SK-N-SH (cell line): ENCODE data around the gene RPL10. TPM values are rescaled to one million over a fixed set of nuclear protein-coding genes. Genes with fewer than 3 reads are reported as not detected.

Experiments
- CTCF ChIA-PET: fragments of 300-600, 350-600 bp; formaldehyde crosslinking; extraction: SDS; loops from one replicate; lab custom pipeline; 2021; lab: Yijun Ruan, JAX
- POLR2A ChIA-PET: fragments of 350-600 bp; sonication (Branson Sonifier 250); formaldehyde crosslinking; extraction: SDS; loops from one replicate; lab custom pipeline; 2020; ENCODE audit warnings: antibody characterized with exemption, inconsistent platforms; lab: Yijun Ruan, JAX
- DNase-seq: peaks from one replicate; pipeline ENCODE4 v3.0.0; 2012
- H2AFZ ChIP-seq: fragments of 200-600 bp; sonication (generic); 2 replicates; pipeline ENCODE4 v1.8.1; 2016; ENCODE audit warnings: antibody characterized with exemption, mild to moderate bottlenecking, low read depth
- H3F3A ChIP-seq: fragments of 200-600 bp; sonication (generic); replicated peaks from 2 replicates; pipeline ENCODE3; 2016; ENCODE audit warnings: antibody characterized with exemption, mild to moderate bottlenecking; ENCODE audit not compliant: insufficient read depth
- H3K27ac ChIP-seq, 2 experiments: fragments of 200-500 bp in 1 of 2; fragments of 200-600 bp in 1 of 2; sonication (Bioruptor generic) in 1 of 2; sonication (generic), shearing (Covaris generic) in 1 of 2; 2 replicates each; pipeline versions ENCODE4 v1.5.1 to v1.6.1; 2014 to 2016; ENCODE audit warnings: low read depth in 2 of 2, inconsistent platforms in 1 of 2, low read length in 1 of 2, mild to moderate bottlenecking in 1 of 2, mixed read lengths in 1 of 2
- H3K27me3 ChIP-seq: fragments of 200-600 bp; sonication (generic), shearing (Covaris generic); 2 replicates; pipeline ENCODE4 v1.6.1; 2016; ENCODE audit warnings: mixed run types; ENCODE audit not compliant: insufficient read depth
- H3K36me3 ChIP-seq, 2 experiments: fragments of 200-500 bp in 1 of 2; fragments of 200-600 bp in 1 of 2; sonication (Bioruptor generic) in 1 of 2; sonication (generic) in 1 of 2; replicated peaks in 1 of 2; 2 replicates each; pipeline versions ENCODE3 to v1.5.1; 2014 to 2016; ENCODE audit warnings: low read length in 1 of 2, mild to moderate bottlenecking in 1 of 2; ENCODE audit not compliant: insufficient read depth in 2 of 2, control insufficient read depth in 1 of 2
- H3K4me1 ChIP-seq, 2 experiments: fragments of 200-500 bp in 1 of 2; fragments of 200-600 bp in 1 of 2; sonication (Bioruptor generic) in 1 of 2; sonication (generic), shearing (Covaris generic) in 1 of 2; 2 replicates each; pipeline versions ENCODE4 v1.5.1 to v1.6.1; 2014 to 2016; ENCODE audit warnings: low read depth in 1 of 2, low read length in 1 of 2, mixed run types in 1 of 2; ENCODE audit not compliant: insufficient read depth in 2 of 2, control insufficient read depth in 1 of 2
- H3K4me2 ChIP-seq: fragments of 200-600 bp; sonication (generic), shearing (Covaris generic); 2 replicates; pipeline ENCODE4 v1.6.1; 2017; ENCODE audit warnings: mixed run types
- H3K4me3 ChIP-seq, 2 experiments: fragments of 200-500 bp in 1 of 2; fragments of 200-600 bp in 1 of 2; sonication (Bioruptor generic) in 1 of 2; sonication (generic), shearing (Covaris generic) in 1 of 2; 2 replicates each; pipeline versions ENCODE4 v1.5.1 to v1.8.1; 2014 to 2016; ENCODE audit warnings: low read depth in 2 of 2, inconsistent platforms in 1 of 2, low read length in 1 of 2, mild to moderate bottlenecking in 1 of 2, mixed read lengths in 1 of 2, moderate library complexity in 1 of 2
- H3K79me2 ChIP-seq: fragments of 200-600 bp; sonication (generic); 2 replicates; pipeline ENCODE4 v1.8.1; 2017; ENCODE audit warnings: mild to moderate bottlenecking; ENCODE audit not compliant: insufficient read depth
- H3K9ac ChIP-seq: fragments of 200-600 bp; sonication (generic); 2 replicates; pipeline ENCODE4 v1.6.1; 2017; ENCODE audit warnings: mixed run types
- H3K9me2 ChIP-seq: fragments of 200-600 bp; sonication (generic); 2 replicates; pipeline ENCODE4 v1.6.1; 2017; ENCODE audit warnings: mixed run types
- H3K9me3 ChIP-seq: fragments of 200-600 bp; sonication (generic); 2 replicates; pipeline ENCODE4 v1.6.1; 2017; ENCODE audit warnings: mixed run types, mild to moderate bottlenecking, moderate library complexity
- H4K20me1 ChIP-seq: fragments of 200-600 bp; sonication (generic); 2 replicates; pipeline ENCODE4 v1.6.1; 2017; ENCODE audit warnings: mild to moderate bottlenecking, mixed run types; ENCODE audit not compliant: insufficient read depth
- EZH2phosphoT487 ChIP-seq: fragments of 200-600 bp; sonication (generic); IDR thresholded peaks from 2 replicates; pipeline ENCODE4 v1.6.1; 2017; ENCODE audit warnings: low read depth, mixed run types, mild to moderate bottlenecking, antibody characterized with exemption, moderate library complexity, borderline replicate concordance
- FOSL2 ChIP-seq: IDR thresholded peaks from 2 replicates; pipeline ENCODE4 v1.4.0; 2012; ENCODE audit warnings: low read depth, mild to moderate bottlenecking, moderate library complexity, borderline replicate concordance
- FOXJ3 ChIP-seq: sonication (generic); formaldehyde crosslinking; IDR thresholded peaks from 2 replicates; pipeline ENCODE4 v1.5.1; 2020; ENCODE audit warnings: mild to moderate bottlenecking, missing genetic modification reagents
- GABPA ChIP-seq: IDR thresholded peaks from 2 replicates; pipeline ENCODE4 v1.4.0; 2012; ENCODE audit warnings: low read depth, mild to moderate bottlenecking
- NRF1 ChIP-seq: IDR thresholded peaks from 2 replicates; pipeline ENCODE4 v1.6.1; 2012; ENCODE audit warnings: low read depth, mild to moderate bottlenecking, low read length
- RAD21 ChIP-seq: IDR thresholded peaks from 2 replicates; pipeline ENCODE4 v1.6.1; 2012; ENCODE audit warnings: mild to moderate bottlenecking, low read length
- SIN3A ChIP-seq: IDR thresholded peaks from 2 replicates; pipeline ENCODE4 v1.6.1; 2012; ENCODE audit warnings: low read depth, mild to moderate bottlenecking, low read length, moderate library complexity, borderline replicate concordance
- SMC3 ChIP-seq: IDR thresholded peaks from 2 replicates; pipeline ENCODE4 v1.6.1; 2012; ENCODE audit warnings: low read depth, low read length, improper control_type of control experiment
- TAF1 ChIP-seq: IDR thresholded peaks from 2 replicates; pipeline ENCODE4 v1.6.1; 2012; ENCODE audit warnings: low read depth, mild to moderate bottlenecking, low read length, moderate library complexity, borderline replicate concordance
- TCF12 ChIP-seq: IDR thresholded peaks from 2 replicates; pipeline ENCODE4 v1.4.0; 2012
- TEAD4 ChIP-seq: IDR thresholded peaks from 2 replicates; pipeline ENCODE4 v1.4.0; 2012; ENCODE audit warnings: mild to moderate bottlenecking, borderline replicate concordance; ENCODE audit not compliant: insufficient read depth
- WGBS: methylation state at CpG from one replicate; pipeline ENCODE4 v1.1.6; 2017; ENCODE audit warnings: low lambda C conversion rate; 5-methylcytosine and 5-hydroxymethylcytosine counted together
- polyA plus RNA-seq, 3 experiments: library from polyadenylated mRNA; depleted of rRNA; stranded (reverse); fragments of >200 nt; gene quantifications; 2 replicates each; pipeline ENCODE4 v1.2.3, GENCODE V29; 2012
- TF ChIP-seq, protein P1 (sequence below): IDR thresholded peaks from 2 replicates; pipeline ENCODE4 v1.4.0; 2012; ENCODE audit warnings: low read depth, borderline replicate concordance
- TF ChIP-seq, protein P2 (sequence below): fragments of 150-350 bp; IDR thresholded peaks from 2 replicates; pipeline ENCODE4 v1.6.1; 2017; ENCODE audit warnings: antibody characterized with exemption, low read length, low read depth, borderline replicate concordance
- TF ChIP-seq, protein P3 (sequence below): IDR thresholded peaks from 2 replicates; pipeline ENCODE4 v1.4.0; 2012; ENCODE audit warnings: low read depth
- TF ChIP-seq, protein P4 (sequence below): fragments of 200-600 bp; sonication (generic); IDR thresholded peaks from 2 replicates; pipeline ENCODE4 v1.6.1; 2017; ENCODE audit warnings: antibody characterized with exemption, mild to moderate bottlenecking, moderate library complexity
- TF ChIP-seq, protein P5 (sequence below): IDR thresholded peaks from 2 replicates; pipeline ENCODE4 v1.6.1; 2012; ENCODE audit warnings: mild to moderate bottlenecking, low read depth, low read length, moderate library complexity

The RPL10 gene
- polyA plus RNA-seq, 1 of the 3 experiments (the other 2 are of a cell fraction): 4,562 TPM

DNA sequence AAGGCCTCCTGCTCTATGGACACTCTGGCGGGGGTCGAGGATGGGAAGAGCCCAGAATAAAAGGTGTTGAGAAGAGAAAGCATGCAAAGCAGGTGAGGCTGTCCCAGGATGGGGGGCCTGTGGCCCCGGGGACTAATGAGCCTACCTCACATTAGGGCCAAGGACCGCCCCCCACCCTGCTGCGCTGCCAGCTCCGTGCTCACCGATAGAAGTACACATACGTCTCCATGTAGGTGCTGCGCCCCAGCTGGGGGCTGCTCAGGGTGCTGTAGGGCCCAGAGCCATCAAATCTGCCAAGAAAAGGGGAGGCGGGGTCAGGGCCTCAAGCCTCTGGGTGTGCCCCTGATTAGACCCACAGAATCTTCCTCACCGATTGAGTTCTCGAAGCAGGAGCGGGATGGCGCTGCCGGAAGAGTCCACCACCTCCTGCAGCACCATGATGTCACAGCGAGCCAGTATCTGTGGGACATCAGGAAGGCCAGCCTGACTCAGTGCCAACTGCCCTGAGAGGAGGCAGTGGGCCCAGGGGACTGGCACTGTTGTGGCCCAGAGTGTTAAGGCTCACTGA is 6.5 kb downstream of the RPL10 start:
- H3K9me2 ChIP-seq: no peaks in the 10 kb centered on the region
- H3F3A ChIP-seq: peaks cover 29% of the 10 kb centered on the region
- DNase-seq: no peak
- TF ChIP-seq TCF12 (no peak), NRF1 (no peak), FOSL2 (no peak), TAF1 (no peak), FOXJ3 (CRISPR knock-in tag) (no peak), SIN3A (no peak), TEAD4 (no peak), GABPA (no peak), SMC3 (no peak), RAD21 (no peak), EZH2phosphoT487 (no peak)
- TF ChIP-seq, protein P1, sequence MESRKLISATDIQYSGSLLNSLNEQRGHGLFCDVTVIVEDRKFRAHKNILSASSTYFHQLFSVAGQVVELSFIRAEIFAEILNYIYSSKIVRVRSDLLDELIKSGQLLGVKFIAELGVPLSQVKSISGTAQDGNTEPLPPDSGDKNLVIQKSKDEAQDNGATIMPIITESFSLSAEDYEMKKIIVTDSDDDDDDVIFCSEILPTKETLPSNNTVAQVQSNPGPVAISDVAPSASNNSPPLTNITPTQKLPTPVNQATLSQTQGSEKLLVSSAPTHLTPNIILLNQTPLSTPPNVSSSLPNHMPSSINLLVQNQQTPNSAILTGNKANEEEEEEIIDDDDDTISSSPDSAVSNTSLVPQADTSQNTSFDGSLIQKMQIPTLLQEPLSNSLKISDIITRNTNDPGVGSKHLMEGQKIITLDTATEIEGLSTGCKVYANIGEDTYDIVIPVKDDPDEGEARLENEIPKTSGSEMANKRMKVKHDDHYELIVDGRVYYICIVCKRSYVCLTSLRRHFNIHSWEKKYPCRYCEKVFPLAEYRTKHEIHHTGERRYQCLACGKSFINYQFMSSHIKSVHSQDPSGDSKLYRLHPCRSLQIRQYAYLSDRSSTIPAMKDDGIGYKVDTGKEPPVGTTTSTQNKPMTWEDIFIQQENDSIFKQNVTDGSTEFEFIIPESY: no peak
- TF ChIP-seq, protein P2, sequence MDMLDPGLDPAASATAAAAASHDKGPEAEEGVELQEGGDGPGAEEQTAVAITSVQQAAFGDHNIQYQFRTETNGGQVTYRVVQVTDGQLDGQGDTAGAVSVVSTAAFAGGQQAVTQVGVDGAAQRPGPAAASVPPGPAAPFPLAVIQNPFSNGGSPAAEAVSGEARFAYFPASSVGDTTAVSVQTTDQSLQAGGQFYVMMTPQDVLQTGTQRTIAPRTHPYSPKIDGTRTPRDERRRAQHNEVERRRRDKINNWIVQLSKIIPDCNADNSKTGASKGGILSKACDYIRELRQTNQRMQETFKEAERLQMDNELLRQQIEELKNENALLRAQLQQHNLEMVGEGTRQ: no peak
- TF ChIP-seq, protein P3, sequence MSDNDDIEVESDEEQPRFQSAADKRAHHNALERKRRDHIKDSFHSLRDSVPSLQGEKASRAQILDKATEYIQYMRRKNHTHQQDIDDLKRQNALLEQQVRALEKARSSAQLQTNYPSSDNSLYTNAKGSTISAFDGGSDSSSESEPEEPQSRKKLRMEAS: no peak
- TF ChIP-seq, protein P4, sequence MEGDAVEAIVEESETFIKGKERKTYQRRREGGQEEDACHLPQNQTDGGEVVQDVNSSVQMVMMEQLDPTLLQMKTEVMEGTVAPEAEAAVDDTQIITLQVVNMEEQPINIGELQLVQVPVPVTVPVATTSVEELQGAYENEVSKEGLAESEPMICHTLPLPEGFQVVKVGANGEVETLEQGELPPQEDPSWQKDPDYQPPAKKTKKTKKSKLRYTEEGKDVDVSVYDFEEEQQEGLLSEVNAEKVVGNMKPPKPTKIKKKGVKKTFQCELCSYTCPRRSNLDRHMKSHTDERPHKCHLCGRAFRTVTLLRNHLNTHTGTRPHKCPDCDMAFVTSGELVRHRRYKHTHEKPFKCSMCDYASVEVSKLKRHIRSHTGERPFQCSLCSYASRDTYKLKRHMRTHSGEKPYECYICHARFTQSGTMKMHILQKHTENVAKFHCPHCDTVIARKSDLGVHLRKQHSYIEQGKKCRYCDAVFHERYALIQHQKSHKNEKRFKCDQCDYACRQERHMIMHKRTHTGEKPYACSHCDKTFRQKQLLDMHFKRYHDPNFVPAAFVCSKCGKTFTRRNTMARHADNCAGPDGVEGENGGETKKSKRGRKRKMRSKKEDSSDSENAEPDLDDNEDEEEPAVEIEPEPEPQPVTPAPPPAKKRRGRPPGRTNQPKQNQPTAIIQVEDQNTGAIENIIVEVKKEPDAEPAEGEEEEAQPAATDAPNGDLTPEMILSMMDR: no peak
- TF ChIP-seq, protein P5, sequence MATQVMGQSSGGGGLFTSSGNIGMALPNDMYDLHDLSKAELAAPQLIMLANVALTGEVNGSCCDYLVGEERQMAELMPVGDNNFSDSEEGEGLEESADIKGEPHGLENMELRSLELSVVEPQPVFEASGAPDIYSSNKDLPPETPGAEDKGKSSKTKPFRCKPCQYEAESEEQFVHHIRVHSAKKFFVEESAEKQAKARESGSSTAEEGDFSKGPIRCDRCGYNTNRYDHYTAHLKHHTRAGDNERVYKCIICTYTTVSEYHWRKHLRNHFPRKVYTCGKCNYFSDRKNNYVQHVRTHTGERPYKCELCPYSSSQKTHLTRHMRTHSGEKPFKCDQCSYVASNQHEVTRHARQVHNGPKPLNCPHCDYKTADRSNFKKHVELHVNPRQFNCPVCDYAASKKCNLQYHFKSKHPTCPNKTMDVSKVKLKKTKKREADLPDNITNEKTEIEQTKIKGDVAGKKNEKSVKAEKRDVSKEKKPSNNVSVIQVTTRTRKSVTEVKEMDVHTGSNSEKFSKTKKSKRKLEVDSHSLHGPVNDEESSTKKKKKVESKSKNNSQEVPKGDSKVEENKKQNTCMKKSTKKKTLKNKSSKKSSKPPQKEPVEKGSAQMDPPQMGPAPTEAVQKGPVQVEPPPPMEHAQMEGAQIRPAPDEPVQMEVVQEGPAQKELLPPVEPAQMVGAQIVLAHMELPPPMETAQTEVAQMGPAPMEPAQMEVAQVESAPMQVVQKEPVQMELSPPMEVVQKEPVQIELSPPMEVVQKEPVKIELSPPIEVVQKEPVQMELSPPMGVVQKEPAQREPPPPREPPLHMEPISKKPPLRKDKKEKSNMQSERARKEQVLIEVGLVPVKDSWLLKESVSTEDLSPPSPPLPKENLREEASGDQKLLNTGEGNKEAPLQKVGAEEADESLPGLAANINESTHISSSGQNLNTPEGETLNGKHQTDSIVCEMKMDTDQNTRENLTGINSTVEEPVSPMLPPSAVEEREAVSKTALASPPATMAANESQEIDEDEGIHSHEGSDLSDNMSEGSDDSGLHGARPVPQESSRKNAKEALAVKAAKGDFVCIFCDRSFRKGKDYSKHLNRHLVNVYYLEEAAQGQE: no peak
- no peaks in the 10 kb centered on the region for H3K9me3 ChIP-seq
- H4K20me1 ChIP-seq: peaks cover 24% of the 10 kb centered on the region
- POLR2A ChIA-PET: no interaction called here
- peaks cover 7 to 11% of the 10 kb centered on the region in 2 experiments for H3K36me3 ChIP-seq
- no peak overlapping the region for H3K4me3 ChIP-seq
- no peak overlapping the region for H2AFZ ChIP-seq
- no peak overlapping the region for H3K9ac ChIP-seq
- peaks cover 4 to 6% of the 10 kb centered on the region in 2 experiments; a peak in 1 of 4 replicates for H3K4me1 ChIP-seq
- H3K79me2 ChIP-seq: peaks cover 25% of the 10 kb centered on the region
- H3K27ac ChIP-seq: no peak overlapping the region
- CTCF ChIA-PET: no interaction called here
- no peak overlapping the region for H3K4me2 ChIP-seq
- WGBS: 62% methylated on average over 12 of the region's 16 CpGs
- no peaks in the 10 kb centered on the region for H3K27me3 ChIP-seq
